ENCODE data around the gene CLIP3.

DNA sequence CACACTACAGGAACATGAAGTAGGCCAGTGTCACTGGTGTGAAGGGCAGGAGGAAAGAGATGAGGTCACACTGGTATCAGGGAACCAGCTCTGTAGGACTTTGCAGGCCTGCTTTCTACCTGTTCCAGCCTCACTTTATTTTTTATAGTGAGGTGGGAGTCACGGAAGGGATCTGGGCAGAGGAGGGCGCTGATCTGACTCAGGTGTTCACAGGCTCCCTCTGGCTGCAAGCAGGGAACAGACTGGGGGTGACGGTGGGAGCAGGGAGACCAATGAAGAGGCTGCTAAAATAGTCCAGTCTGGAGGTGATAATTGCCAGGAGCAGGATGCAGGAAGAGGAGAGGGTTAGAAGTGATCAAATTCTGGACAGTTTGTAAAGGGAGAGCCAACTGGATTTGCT is 18.6 kb upstream of the CLIP3 start:
- TF ChIP-seq, protein P1, sequence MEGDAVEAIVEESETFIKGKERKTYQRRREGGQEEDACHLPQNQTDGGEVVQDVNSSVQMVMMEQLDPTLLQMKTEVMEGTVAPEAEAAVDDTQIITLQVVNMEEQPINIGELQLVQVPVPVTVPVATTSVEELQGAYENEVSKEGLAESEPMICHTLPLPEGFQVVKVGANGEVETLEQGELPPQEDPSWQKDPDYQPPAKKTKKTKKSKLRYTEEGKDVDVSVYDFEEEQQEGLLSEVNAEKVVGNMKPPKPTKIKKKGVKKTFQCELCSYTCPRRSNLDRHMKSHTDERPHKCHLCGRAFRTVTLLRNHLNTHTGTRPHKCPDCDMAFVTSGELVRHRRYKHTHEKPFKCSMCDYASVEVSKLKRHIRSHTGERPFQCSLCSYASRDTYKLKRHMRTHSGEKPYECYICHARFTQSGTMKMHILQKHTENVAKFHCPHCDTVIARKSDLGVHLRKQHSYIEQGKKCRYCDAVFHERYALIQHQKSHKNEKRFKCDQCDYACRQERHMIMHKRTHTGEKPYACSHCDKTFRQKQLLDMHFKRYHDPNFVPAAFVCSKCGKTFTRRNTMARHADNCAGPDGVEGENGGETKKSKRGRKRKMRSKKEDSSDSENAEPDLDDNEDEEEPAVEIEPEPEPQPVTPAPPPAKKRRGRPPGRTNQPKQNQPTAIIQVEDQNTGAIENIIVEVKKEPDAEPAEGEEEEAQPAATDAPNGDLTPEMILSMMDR (IDR thresholded peaks at IDR 0.05), result no peak
- TF ChIP-seq EP300 (IDR thresholded peaks at IDR 0.05) (no peak), POLR2AphosphoS5 (IDR thresholded peaks at IDR 0.05) (no peak), POLR2A (IDR thresholded peaks at IDR 0.05) (no peak)

Measured in suprapubic skin (tissue), 4 donors.